ENCODE data around the gene VOPP1.

VOPP1 gene

GRCh38 chr7:55465691-55466090, 106.6 kb downstream of the VOPP1 start:
- no peak for TF ChIP-seq CTCF (IDR thresholded peaks at IDR 0.05; ENCODE audit: insufficient read depth, missing control alignments)
- DNase-seq (ENCODE audit: insufficient read length, low spot score) (no peak), FAIRE-seq (no peak)

GRCh38 chr7:55464422-55464821, 107.9 kb downstream of the VOPP1 start:
- TF ChIP-seq CTCF (IDR thresholded peaks at IDR 0.05; ENCODE audit: insufficient read depth, missing control alignments) = no peak
- no peak for FAIRE-seq
- DNase-seq (ENCODE audit: insufficient read length, low spot score) = no peak

DNA sequence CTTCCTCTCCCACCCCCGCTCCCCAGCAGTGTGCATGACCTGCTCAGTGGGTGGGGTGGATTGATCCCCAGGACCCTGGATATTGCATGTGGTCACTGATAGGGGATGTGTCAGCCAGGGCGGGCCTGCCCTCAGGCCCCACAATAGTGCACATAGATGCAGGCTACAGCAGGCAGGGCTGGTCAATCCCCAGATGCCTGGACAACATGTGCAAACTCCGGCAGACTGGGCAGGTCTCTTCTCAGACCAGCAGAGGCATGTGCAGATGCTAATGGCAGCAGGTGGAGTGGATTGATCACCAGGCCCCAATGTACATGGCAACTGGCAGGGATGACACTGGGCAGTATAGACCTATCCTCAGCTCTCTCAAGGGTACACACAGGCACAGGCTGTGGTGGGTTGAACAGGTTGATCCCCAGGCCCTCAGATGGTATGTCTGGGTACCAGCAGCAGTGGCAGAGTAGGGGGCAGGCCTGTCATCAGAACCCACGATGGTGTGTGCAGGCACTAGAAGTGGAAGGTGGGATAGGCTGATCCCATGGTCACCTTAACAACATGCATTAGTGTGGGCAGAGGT, 108.5 kb downstream of the VOPP1 start:
- DNase-seq (ENCODE audit: insufficient read length, low spot score) (no peak), FAIRE-seq (no peak)
- TF ChIP-seq CTCF (IDR thresholded peaks at IDR 0.05; ENCODE audit: insufficient read depth, missing control alignments) = no peak

GRCh38 chr7:55458351-55458750, 114.0 kb downstream of the VOPP1 start:
- TF ChIP-seq CTCF (IDR thresholded peaks at IDR 0.05; ENCODE audit: insufficient read depth, missing control alignments) = no peak
- FAIRE-seq = no peak
- no peak for DNase-seq (ENCODE audit: insufficient read length, low spot score)

GRCh38 chr7:55457801-55458200, 114.5 kb downstream of the VOPP1 start:
- no peak for TF ChIP-seq CTCF (IDR thresholded peaks at IDR 0.05; ENCODE audit: insufficient read depth, missing control alignments)
- FAIRE-seq (no peak), DNase-seq (ENCODE audit: insufficient read length, low spot score) (no peak)

DNA sequence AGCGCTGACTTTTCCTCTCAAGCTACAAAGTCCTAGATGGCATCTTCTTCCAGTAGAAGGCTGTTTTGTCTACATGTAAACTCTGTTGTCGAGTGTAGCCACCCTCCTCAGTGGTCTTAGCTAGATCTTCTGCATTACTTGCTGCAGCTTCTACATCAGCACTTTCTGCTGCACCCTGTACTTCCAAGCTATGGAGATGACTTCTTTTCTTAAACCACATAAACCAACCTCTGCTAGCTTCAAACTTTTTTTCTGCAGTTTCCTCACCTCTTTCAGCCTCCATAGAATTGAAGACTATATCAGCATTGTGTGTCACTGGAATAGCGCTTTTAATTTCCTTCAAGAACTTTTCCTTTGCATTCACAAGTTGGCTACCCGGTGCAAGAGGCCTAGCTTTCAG, 119.3 kb downstream of the VOPP1 start:
- FAIRE-seq = no peak
- TF ChIP-seq CTCF (IDR thresholded peaks at IDR 0.05; ENCODE audit: insufficient read depth, missing control alignments) = no peak
- no peak for DNase-seq (ENCODE audit: insufficient read length, low spot score)

DNA sequence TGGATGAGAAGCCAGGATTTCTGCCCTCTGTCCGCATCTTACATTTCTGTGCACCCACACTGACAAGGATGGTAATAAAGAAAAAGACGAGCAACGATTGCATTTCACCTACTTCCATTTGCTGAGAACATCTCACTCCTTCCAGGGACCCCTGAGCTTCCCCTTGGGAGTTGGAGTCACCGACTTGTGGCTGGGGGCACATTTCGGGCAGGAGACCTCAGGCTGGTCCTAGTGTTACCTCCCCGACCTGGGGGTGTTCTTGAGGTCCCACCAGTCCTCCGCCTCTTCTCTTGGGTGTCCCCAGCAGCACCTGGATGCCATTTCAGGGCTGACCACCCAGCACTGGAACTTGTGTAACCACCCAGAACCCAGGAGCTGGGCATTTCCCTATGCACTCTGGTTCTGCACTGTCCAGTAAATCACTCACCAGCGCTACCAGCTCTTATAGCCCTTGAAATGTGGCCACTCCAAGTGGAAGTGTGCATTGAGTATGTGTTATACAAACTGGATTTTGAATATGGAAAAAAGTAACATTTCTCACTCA, 122.2 kb downstream of the VOPP1 start:
- DNase-seq (ENCODE audit: insufficient read length, low spot score) = no peak
- no peak for FAIRE-seq
- no peak for TF ChIP-seq CTCF (IDR thresholded peaks at IDR 0.05; ENCODE audit: insufficient read depth, missing control alignments)
